Omental fat pad (tissue), 4 donors: Measurements from ENCODE around the gene SPRY4. TPM values are rescaled to one million over a fixed set of nuclear protein-coding genes. Genes with fewer than 3 reads are reported as not detected.

ENCODE experiments used
- ATAC-seq: fragments of 150-250 bp; one replicate; pipeline ENCODE4 v1.9.1; 2016; ENCODE audit warnings: mild to moderate bottlenecking, moderate library complexity; ENCODE audit not compliant: low FRiP score
- DNase-seq: peaks from one replicate; pipeline ENCODE4 v3.0.0-alpha.2; 2019; ENCODE audit warnings: low spot score
- total RNA-seq, 4 donors: library from RNA; depleted of rRNA; stranded (reverse); fragments of >200 nt; gene quantifications; one replicate each; pipeline ENCODE4 v1.1.0, GENCODE V29; 2016
- TF ChIP-seq, protein P1 (sequence below), 3 donors: fragments of 450-650 bp; IDR thresholded peaks; one replicate each; pipeline ENCODE4 v1.5.1; 2016 to 2017; ENCODE audit warnings: antibody characterized with exemption in 3 of 3, mild to moderate bottlenecking in 3 of 3, moderate library complexity in 2 of 3

Gene SPRY4
- total RNA-seq, 4 donors from 2014 or later, result 40.4 to 93.5 (median 47.3) TPM

DNA sequence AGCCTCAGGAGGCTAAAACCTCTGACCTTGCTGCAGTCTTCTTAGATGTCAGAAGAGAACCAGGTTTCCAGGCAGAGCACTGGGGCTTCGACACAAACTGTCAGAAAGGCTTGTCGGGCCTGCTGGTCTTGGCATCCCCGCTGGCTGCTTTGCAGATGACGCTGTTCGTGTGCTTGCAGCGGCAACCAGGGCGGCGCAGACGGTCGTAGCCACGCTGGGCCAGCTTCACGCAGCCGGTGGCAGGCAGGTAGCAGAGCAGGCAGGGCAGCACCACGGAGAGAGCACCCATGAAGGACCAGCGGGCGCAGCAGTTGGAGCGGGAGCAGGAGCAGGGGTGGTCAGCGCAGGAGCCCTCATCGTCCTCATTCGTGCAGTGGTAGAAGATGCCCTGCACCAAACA lies 10.7 kb downstream of the SPRY4 start:
- TF ChIP-seq, protein P1, sequence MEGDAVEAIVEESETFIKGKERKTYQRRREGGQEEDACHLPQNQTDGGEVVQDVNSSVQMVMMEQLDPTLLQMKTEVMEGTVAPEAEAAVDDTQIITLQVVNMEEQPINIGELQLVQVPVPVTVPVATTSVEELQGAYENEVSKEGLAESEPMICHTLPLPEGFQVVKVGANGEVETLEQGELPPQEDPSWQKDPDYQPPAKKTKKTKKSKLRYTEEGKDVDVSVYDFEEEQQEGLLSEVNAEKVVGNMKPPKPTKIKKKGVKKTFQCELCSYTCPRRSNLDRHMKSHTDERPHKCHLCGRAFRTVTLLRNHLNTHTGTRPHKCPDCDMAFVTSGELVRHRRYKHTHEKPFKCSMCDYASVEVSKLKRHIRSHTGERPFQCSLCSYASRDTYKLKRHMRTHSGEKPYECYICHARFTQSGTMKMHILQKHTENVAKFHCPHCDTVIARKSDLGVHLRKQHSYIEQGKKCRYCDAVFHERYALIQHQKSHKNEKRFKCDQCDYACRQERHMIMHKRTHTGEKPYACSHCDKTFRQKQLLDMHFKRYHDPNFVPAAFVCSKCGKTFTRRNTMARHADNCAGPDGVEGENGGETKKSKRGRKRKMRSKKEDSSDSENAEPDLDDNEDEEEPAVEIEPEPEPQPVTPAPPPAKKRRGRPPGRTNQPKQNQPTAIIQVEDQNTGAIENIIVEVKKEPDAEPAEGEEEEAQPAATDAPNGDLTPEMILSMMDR (IDR thresholded peaks at IDR 0.05), result no peak
- no peak for DNase-seq
- ATAC-seq, result no peak

DNA sequence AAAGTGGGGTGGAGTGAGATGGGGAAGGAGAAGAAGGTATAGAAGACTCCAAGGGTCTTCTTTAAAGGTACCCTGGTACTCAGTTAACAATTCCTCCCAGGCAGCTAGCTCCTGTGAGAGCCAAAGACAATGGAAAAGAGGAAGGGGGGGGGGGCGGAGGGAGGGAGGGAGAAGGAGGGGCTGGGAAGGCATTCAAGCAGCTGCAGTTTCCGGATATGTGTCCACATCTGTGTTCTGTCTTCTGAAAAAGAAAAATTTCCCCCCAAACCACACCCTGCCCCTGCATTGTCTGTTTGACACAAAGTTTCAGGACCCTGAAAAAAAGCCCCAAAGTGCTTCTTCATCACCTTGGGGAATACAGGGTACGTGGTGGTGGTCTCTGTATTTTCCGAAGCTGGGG lies 11.1 kb downstream of the SPRY4 start:
- ATAC-seq (no peak), DNase-seq (no peak)
- TF ChIP-seq, protein P1 (IDR thresholded peaks at IDR 0.05), result no peak

DNA sequence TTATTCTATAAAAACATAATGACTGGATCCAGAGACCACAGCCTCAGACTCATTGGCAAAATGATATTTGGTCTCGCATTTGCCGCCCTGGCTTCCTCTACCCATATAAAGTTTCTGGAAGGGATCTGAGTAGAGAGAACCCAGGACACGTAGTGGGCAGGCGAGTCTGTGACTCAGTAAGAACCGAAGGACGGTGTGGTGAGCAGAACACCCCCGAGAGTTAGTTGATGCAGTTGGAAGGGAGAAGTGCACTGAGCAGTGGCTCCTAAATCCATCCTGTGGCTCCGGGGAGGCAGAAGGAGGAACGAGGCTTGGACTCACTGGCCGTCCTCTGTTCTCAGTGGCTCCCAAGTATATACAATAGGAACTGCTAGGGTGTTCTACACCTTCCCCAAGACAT lies 11.5 kb downstream of the SPRY4 start:
- DNase-seq, result no peak
- no peak for ATAC-seq
- TF ChIP-seq, protein P1 (IDR thresholded peaks at IDR 0.05), result no peak

DNA sequence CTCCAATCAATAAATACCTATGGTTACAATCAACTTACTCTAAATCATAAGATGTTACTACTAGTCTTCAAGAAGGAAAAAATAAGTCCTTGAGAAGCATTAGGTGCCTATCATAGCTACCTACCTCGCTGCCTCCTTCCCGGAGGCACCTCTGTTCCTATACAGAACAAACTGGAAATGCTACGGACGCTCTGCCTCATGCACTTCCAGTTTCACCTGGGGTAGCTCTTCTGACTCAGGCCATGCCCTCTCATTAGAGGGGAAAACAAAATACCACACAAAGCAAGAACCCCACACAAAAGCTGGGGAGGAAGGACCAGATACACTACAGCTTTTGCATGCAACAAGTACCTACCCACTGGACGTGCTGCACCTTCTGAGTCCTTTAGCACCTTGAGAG lies 12.4 kb downstream of the SPRY4 start:
- DNase-seq, result no peak

DNA sequence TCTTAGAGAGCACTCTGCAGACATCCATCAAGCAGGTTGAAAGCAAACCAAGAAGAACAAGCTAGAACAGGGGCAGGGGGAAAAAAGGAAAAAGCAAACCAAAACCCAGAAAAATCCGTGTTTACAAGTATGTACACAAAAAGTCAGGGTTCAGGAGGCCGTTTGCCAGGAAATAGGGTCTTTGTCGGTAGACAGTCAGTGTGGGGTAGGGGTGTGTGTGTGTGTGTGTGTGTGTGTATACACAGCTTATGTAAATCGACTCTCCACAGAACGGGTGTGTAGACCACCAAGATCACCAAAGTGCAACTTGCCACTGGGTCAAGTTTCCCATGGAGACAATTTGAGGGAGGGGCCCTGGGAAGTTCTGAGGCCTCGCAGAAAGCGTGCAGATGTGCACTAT lies 13.1 kb downstream of the SPRY4 start:
- ATAC-seq, result no peak
- TF ChIP-seq, protein P1 (IDR thresholded peaks at IDR 0.05), result no peak
- DNase-seq, result no peak

More for the DNA sequence above, 12.4 kb downstream of the SPRY4 start:
- ATAC-seq, result no peak
- TF ChIP-seq, protein P1 (IDR thresholded peaks at IDR 0.05), result no peak

DNA sequence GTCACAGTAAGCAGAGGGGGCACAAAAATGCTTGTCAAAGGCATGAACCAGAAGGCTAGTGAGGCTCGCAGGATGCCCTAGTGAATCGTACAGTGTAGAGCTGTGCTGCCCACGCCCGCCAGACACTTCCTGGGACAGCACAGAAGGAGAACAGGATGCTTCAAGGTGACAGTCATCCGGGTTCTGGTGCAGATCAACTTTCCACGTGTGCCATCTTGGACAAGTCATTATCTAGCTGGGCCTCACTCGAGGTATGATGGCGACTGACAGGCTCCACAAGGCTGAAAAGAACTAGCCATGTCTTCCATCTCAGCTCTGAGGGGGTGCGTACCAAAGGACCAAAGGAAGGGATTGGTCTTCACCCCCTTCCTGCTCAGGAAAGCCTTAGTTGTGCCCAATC lies 14.0 kb downstream of the SPRY4 start:
- DNase-seq (no peak), ATAC-seq (no peak)
- TF ChIP-seq, protein P1 (IDR thresholded peaks at IDR 0.05), result no peak

DNA sequence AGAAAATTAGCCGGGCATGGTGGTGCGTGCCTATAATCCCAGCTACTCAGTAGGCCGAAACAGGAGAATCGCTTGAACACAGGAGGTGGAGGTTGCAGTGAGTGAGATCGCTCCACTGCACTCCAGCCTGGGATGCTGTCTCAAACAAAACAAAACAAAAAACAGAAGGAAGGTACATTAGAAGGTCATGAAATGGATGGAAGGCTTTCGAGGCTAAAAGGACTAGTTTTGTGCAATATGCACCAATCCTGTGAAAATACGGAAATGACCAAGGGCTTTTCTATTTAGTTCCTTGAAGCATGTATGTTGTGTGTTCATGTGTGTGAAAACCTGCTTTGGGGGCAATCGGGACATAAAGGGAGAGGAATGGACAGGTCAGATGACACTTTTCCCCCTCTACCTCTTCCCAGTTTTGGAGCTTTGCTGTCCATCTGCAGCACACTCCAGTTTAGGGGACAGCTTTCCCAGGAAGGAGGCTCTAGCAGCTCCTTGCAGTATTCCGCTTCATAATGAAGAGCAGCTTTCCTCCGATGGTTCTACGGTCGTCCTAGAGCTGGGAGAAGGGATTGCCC lies 15.0 kb downstream of the SPRY4 start:
- DNase-seq (no peak), ATAC-seq (no peak)
- TF ChIP-seq, protein P1 (IDR thresholded peaks at IDR 0.05), result no peak
